Endothelial cell of umbilical vein (primary cell): ENCODE data around the gene AKAP13. TPM values are rescaled to one million over a fixed set of nuclear protein-coding genes. Genes with fewer than 3 reads are reported as not detected.

Experiments
- BruUV-seq: library from RNA; stranded (reverse); fragments of 400-500 nt; replicated peaks from 2 replicates; lab custom pipeline; 2021; lab: Mats Ljungman, UMichigan
- CTCF ChIA-PET: fragments of 300-600, 350-600 bp; sonication (Branson Sonifier 250); formaldehyde crosslinking; loops from one replicate; lab custom pipeline; 2021; ENCODE audit warnings: antibody characterized with exemption, inconsistent platforms; lab: Charles Lee
- POLR2A ChIA-PET: fragments of 300-600, 350-600 bp; sonication (Branson Sonifier 250); formaldehyde crosslinking; loops from one replicate; lab custom pipeline; 2021; ENCODE audit warnings: antibody characterized with exemption, inconsistent platforms; lab: Charles Lee
- DNase-seq: peaks from one replicate; pipeline ENCODE4 v3.0.0-alpha.2; 2011; ENCODE audit warnings: low read depth, low spot score
- FAIRE-seq: peaks from 2 replicates; lab custom pipeline; 2011; peaks lifted over from hg19 to GRCh38; lab: Jason Lieb, UNC
- H2AFZ ChIP-seq: 2 replicates; pipeline ENCODE4 v1.6.0; 2012; ENCODE audit warnings: low read depth, low read length, control low read depth, inconsistent platforms
- H3K27ac ChIP-seq: 2 replicates; pipeline ENCODE4 v1.5.1; 2011; ENCODE audit warnings: low read depth, mild to moderate bottlenecking, control low read depth, low read length, moderate library complexity; ENCODE audit not compliant: insufficient read depth
- H3K27me3 ChIP-seq, 2 experiments: 2 replicates each; pipeline versions ENCODE4 v1.6.0 to v1.6.1; 2011; ENCODE audit warnings: low read length in 2 of 2, mixed read lengths in 1 of 2; ENCODE audit not compliant: control insufficient read depth in 2 of 2, insufficient read depth in 2 of 2
- H3K36me3 ChIP-seq, 2 experiments: 2 replicates in 1 of 2; 3 replicates in 1 of 2; pipeline ENCODE4 v1.5.1; 2011; ENCODE audit warnings: low read length in 2 of 2, mild to moderate bottlenecking in 1 of 2, moderate library complexity in 1 of 2; ENCODE audit not compliant: control insufficient read depth in 2 of 2, insufficient read depth in 2 of 2; ENCODE audit errors: extremely low read depth in 1 of 2
- H3K4me1 ChIP-seq: 3 replicates; pipeline ENCODE4 v1.5.1; 2011; ENCODE audit warnings: mild to moderate bottlenecking, low read length; ENCODE audit not compliant: control insufficient read depth, insufficient read depth; ENCODE audit errors: extremely low read depth
- H3K4me2 ChIP-seq: 2 replicates; pipeline ENCODE4 v1.6.1; 2011; ENCODE audit warnings: low read length, control low read depth, mixed read lengths; ENCODE audit not compliant: insufficient read depth
- H3K4me3 ChIP-seq, 3 experiments: fragments of 200-600 bp in 1 of 3; sonication (generic), shearing (Covaris generic) in 1 of 3; replicated peaks in 1 of 3; 2 replicates each; pipeline ENCODE4 v1.5.1; 2011 to 2016; ENCODE audit warnings: control low read depth in 3 of 3, low read length in 3 of 3, mild to moderate bottlenecking in 2 of 3, inconsistent platforms in 1 of 3, low read depth in 1 of 3, moderate library complexity in 1 of 3; ENCODE audit not compliant: insufficient read depth in 1 of 3
- H3K79me2 ChIP-seq: 2 replicates; pipeline ENCODE4 v1.6.0; 2012; ENCODE audit warnings: low read length, inconsistent platforms; ENCODE audit not compliant: control insufficient read depth, insufficient read depth
- H3K9ac ChIP-seq: replicated peaks from 2 replicates; pipeline ENCODE3; 2011; ENCODE audit warnings: low read length, control low read depth; ENCODE audit not compliant: insufficient read depth; ENCODE audit errors: extremely low read depth
- H3K9me1 ChIP-seq: replicated peaks from 3 replicates; pipeline ENCODE4 v1.6.0; 2011; ENCODE audit warnings: mild to moderate bottlenecking, low read length; ENCODE audit not compliant: control insufficient read depth, insufficient read depth; ENCODE audit errors: extremely low read depth
- H3K9me3 ChIP-seq: replicated peaks from 2 replicates; pipeline ENCODE4 v1.5.1; 2012; ENCODE audit warnings: low read length, inconsistent platforms; ENCODE audit not compliant: control insufficient read depth, insufficient read depth
- H4K20me1 ChIP-seq: replicated peaks from 2 replicates; pipeline ENCODE3; 2011; ENCODE audit warnings: mild to moderate bottlenecking, low read length; ENCODE audit not compliant: control insufficient read depth, insufficient read depth; ENCODE audit errors: extremely low read depth
- EZH2 ChIP-seq: IDR thresholded peaks from 2 replicates; pipeline ENCODE4 v1.6.1; 2012; ENCODE audit warnings: borderline replicate concordance, low read depth, mild to moderate bottlenecking, moderate library complexity, low read length, inconsistent platforms; ENCODE audit not compliant: severe bottlenecking
- FOS ChIP-seq: IDR thresholded peaks from 2 replicates; pipeline ENCODE4 v1.6.1; 2011; ENCODE audit warnings: mild to moderate bottlenecking, low read length, moderate library complexity, borderline replicate concordance; ENCODE audit not compliant: insufficient read depth
- GATA2 ChIP-seq: IDR thresholded peaks from 2 replicates; pipeline ENCODE4 v1.7.0; 2011; ENCODE audit warnings: low read depth, mild to moderate bottlenecking, moderate library complexity, mixed read lengths, low read length; ENCODE audit not compliant: insufficient read length, insufficient read depth
- JUN ChIP-seq: IDR thresholded peaks from 2 replicates; pipeline ENCODE4 v1.6.1; 2011; ENCODE audit warnings: borderline replicate concordance, low read depth; ENCODE audit not compliant: insufficient read length, insufficient read depth
- MYC ChIP-seq: IDR thresholded peaks from one replicate; pipeline ENCODE4 v1.6.1; 2011; ENCODE audit warnings: mild to moderate bottlenecking, low read depth, low read length
- POLR2A ChIP-seq: IDR thresholded peaks from 2 replicates; pipeline ENCODE4 v1.6.1; 2012; ENCODE audit warnings: low read depth, mild to moderate bottlenecking, control low read depth, low read length
- POLR2AphosphoS5 ChIP-seq: IDR thresholded peaks from 2 replicates; pipeline ENCODE4 v1.6.1; 2012; ENCODE audit warnings: low read depth, mild to moderate bottlenecking, control low read depth, low read length, moderate library complexity; ENCODE audit not compliant: insufficient read depth
- dilution Hi-C: fragments of 300-500 bp; cut with MboI; formaldehyde crosslinking; loops from one replicate; pipeline ENCODE4 v1.15.0; 2019; ENCODE audit warnings: low sequenced_read_pairs; ENCODE audit not compliant: extremely low pct_ligation_motif_present
- intact Hi-C: fragments of 100-400 bp; cut with micrococcal nuclease; formaldehyde crosslinking; loops from one replicate; pipeline ENCODE4 v1.10.0; 2022
- polyA plus RNA-seq, 4 experiments: library from polyadenylated mRNA; depleted of rRNA in 3 of 4; stranded (reverse) in 3 of 4; unstranded in 1 of 4; fragments of >200 nt; gene quantifications; 2 replicates each; pipeline versions ENCODE4 v1.2.1 to v1.2.3, GENCODE V29; 2011 to 2012; ENCODE audit warnings: missing spikeins in 1 of 4
- total RNA-seq: library from RNA; stranded (reverse); gene quantifications from 2 replicates; pipeline ENCODE4 v1.2.3, GENCODE V29; 2021
- TF ChIP-seq, protein P1 (sequence below), 2 donors: IDR thresholded peaks; 1 replicate in 1 of 2; 2 replicates in 1 of 2; pipeline ENCODE4 v1.5.1; 2011; ENCODE audit warnings: low read length in 2 of 2, mild to moderate bottlenecking in 2 of 2, moderate library complexity in 2 of 2, control low read depth in 1 of 2, inconsistent platforms in 1 of 2, low read depth in 1 of 2; ENCODE audit not compliant: insufficient read depth in 1 of 2; ENCODE audit errors: extremely low read depth in 1 of 2
- TF ChIP-seq, protein P2 (sequence below): IDR thresholded peaks from 2 replicates; pipeline ENCODE4 v1.6.1; 2011; ENCODE audit not compliant: insufficient read depth, insufficient read length

Gene AKAP13
- total and polyA plus RNA-seq, 2 donors (not counting 3 experiments of a cell fraction or from before 2014, with no cell fraction given), result 22.8 to 87.8 TPM

DNA sequence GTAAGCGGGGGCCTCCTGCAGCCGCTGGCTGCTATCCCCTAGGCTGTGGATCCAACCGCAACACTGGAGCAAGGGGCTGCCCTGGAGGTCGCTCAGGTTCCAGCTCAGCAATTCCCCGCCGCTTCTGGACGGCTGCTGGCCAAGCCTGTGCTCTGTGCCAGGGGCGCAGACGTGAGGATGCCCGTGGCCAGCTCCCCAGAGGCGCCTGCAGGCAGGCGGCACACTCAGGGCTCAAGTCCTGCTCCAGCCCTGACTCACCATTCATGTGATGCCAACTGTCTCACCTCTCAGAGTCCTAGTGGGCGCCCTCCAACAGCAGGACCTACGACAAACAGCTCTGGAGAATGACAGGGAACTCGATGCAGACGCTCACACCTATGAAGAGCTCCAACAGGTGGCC lies 382.8 kb downstream of the AKAP13 start:
- Histone ChIP-seq H3K9me3 (no peaks in the 10 kb centered on the region), H2AFZ (no peak overlapping the region), H3K9ac (no peak overlapping the region), H3K9me1 (no peaks in the 10 kb centered on the region), H3K4me2 (no peak overlapping the region), H4K20me1 (no peaks in the 10 kb centered on the region), H3K4me1 (no peaks in the 10 kb centered on the region), H3K79me2 (no peaks in the 10 kb centered on the region), H3K4me3 (no peak overlapping the region), H3K27ac (no peak overlapping the region), H3K36me3 (no peaks in the 10 kb centered on the region), H3K27me3 (no peaks in the 10 kb centered on the region)
- intact Hi-C loops, result no loop called here
- TF ChIP-seq GATA2, result no peak
- no peak for TF ChIP-seq EZH2
- no peak for TF ChIP-seq JUN
- no peak for TF ChIP-seq MYC
- TF ChIP-seq, protein P1, sequence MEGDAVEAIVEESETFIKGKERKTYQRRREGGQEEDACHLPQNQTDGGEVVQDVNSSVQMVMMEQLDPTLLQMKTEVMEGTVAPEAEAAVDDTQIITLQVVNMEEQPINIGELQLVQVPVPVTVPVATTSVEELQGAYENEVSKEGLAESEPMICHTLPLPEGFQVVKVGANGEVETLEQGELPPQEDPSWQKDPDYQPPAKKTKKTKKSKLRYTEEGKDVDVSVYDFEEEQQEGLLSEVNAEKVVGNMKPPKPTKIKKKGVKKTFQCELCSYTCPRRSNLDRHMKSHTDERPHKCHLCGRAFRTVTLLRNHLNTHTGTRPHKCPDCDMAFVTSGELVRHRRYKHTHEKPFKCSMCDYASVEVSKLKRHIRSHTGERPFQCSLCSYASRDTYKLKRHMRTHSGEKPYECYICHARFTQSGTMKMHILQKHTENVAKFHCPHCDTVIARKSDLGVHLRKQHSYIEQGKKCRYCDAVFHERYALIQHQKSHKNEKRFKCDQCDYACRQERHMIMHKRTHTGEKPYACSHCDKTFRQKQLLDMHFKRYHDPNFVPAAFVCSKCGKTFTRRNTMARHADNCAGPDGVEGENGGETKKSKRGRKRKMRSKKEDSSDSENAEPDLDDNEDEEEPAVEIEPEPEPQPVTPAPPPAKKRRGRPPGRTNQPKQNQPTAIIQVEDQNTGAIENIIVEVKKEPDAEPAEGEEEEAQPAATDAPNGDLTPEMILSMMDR (IDR thresholded peaks at IDR 0.05; ENCODE audit: extremely low read depth in 1 of 2, insufficient read depth in 1 of 2, low read depth in 1 of 2, low read length in 2 of 2), result no peak
- no peak for TF ChIP-seq POLR2A
- TF ChIP-seq, protein P2, sequence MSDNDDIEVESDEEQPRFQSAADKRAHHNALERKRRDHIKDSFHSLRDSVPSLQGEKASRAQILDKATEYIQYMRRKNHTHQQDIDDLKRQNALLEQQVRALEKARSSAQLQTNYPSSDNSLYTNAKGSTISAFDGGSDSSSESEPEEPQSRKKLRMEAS, result no peak
- no peak for TF ChIP-seq FOS
- no peak for TF ChIP-seq POLR2AphosphoS5
- CTCF ChIA-PET, result interaction anchor here (1.4 kb wide), 1 partner anchor 11 kb away, joined by 3 read pairs; no protein-coding TSS in a partner anchor
- dilution Hi-C loops, result no loop called here
- BruUV-seq, result no TSS peak
- DNase-seq, result no peak
- no peak for FAIRE-seq
- POLR2A ChIA-PET, result no interaction called here
